Renal cortical epithelial cell (primary cell): ENCODE results near the gene BRS3. TPM values are rescaled to one million over a fixed set of nuclear protein-coding genes. Genes with fewer than 3 reads are reported as not detected.

ENCODE experiments used
- DNase-seq: peaks from one replicate; pipeline ENCODE4 v3.0.0-alpha.2; 2011; ENCODE audit warnings: low read depth
- total RNA-seq: library from RNA; depleted of rRNA; stranded (reverse); fragments of >200 nt; gene quantifications from 2 replicates; pipeline ENCODE4 v1.2.3, GENCODE V29; 2014

The BRS3 gene
- total RNA-seq, 1 donor from 2014 or later = 0.05 TPM

- no peak for DNase-seq
These were observed 7.3 kb downstream of the BRS3 start for GRCh38 chrX:136495043-136495442.

GRCh38 chrX:136496186-136496763 lies 8.5 kb downstream of the BRS3 start:
- DNase-seq = no peak

- DNase-seq = peak; percentile 63
These were observed 9.2 kb downstream of the BRS3 start for GRCh38 chrX:136496764-136497555.

- DNase-seq = peak; percentile 6
These were observed 9.9 kb downstream of the BRS3 start, which contains the start of gene HTATSF1 for GRCh38 chrX:136497556-136498052. HTATSF1 (plus strand) TSS chrX:136497592; CDS start chrX:136497685, 93 bp downstream.

- no peak for DNase-seq
These were observed 31.3 kb downstream of the BRS3 start for GRCh38 chrX:136519069-136519468.

GRCh38 chrX:136523770-136524169 lies 36.0 kb downstream of the BRS3 start:
- DNase-seq = no peak

GRCh38 chrX:136525738-136526606 lies 38.2 kb downstream of the BRS3 start:
- peak; percentile 82 for DNase-seq

- DNase-seq = no peak
These were observed 41.0 kb downstream of the BRS3 start for GRCh38 chrX:136528645-136529315.

DNA sequence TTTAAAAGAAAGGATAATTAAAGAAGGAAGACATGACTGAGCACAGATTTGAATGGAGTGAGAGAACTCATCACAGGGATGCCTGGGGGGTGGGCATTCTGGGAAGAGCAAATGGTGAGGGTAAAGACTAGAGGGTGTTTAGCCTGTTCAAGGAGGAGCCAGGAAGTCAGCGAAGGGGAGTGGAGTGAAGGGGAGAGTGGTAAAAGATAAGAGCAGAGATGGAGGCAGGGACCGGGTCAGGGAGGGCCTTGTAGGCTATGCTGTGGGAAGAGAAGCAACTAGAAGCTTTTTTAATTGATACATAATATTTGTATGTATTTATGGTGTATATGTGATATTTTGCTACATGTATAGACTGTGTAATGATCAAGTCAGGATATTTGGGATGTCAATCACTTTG lies 42.0 kb downstream of the BRS3 start:
- no peak for DNase-seq

- DNase-seq = peak; percentile 12
These were observed 44.2 kb downstream of the BRS3 start, which contains the start of gene VGLL1 for GRCh38 chrX:136531951-136532350. VGLL1 (plus strand) TSS chrX:136532215; CDS start chrX:136536021, 3,806 bp downstream.

- no peak for DNase-seq
These were observed 46.4 kb downstream of the BRS3 start for GRCh38 chrX:136534131-136534530.

DNA sequence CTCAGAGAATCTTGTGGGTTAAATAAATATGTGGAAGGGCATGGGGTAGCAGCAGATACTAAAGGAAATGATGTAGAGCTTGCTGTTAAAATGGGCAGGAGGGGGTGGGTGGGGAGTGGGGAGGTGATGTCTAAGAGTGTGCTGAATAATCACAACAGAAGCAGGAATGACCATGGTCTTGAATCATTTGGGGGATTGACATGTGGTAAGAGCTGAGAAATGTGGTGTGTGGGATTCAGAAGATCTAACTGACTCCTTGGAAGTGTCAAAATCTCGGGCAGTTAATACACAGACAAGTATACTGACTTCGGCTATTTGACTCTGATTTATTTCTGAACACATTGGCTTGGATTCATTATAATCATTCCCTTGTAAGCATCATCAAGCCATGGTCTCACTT lies 51.1 kb downstream of the BRS3 start:
- DNase-seq = no peak

DNA sequence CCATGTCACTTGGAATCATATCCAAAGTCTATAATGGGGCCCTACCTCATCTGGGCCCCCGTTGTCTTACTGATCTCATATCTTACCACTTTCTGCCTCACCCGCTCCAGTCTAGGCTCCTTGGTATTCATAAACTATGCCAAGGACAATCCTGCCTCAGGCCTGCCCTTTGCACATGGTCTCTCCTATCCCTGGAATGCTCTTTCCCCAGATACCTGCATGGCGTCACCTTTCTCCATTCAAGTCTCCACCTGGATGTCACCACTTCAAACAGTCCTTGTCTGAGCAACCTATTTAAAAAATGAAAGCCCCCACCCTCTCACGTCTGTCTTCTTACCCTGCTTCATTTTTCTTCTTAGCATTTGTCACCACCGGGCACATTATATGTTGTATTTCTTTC lies 52.5 kb downstream of the BRS3 start:
- no peak for DNase-seq

- no peak for DNase-seq
These were observed 53.5 kb downstream of the BRS3 start for GRCh38 chrX:136541294-136541693.

DNA sequence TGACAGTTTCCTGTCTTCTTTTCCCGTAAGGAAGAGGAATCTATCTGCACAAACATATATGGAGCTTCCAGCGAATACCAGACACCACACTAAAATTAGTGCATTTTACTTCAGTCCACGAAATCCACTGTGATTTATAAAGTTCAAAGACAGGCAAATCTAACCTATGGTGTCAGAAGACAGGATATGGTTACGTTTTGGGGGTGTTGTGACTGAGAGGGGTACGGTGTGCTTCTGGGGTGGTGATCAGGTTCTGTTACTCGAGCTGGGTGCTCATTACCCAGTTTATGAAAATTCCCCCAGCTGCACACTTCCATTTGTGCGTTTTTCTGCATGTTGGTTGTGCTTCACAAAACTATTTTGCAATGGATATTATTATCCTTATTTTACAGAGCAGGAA lies 54.5 kb downstream of the BRS3 start:
- DNase-seq = no peak

Other genes starting within 250 kb of the BRS3 start
- 15.6 and 28.1 TPM in 2 replicates for gene MAP7D3, start 236.5 kb upstream of the BRS3 start, total RNA-seq
- under 0.01 TPM in 1 of 2 replicates, not detected in the other for gene ADGRG4, start 187.0 kb upstream of the BRS3 start, total RNA-seq
- gene HTATSF1, start 9.6 kb downstream of the BRS3 start, total RNA-seq = 20.5 and 65.0 TPM in 2 replicates
- 3.3 TPM in 1 of 2 replicates, not detected in the other for gene VGLL1, start 44.3 kb downstream of the BRS3 start, total RNA-seq
- not detected in 2 replicates for gene CD40LG, start 160.2 kb downstream of the BRS3 start, total RNA-seq